Keratinocyte (primary cell): ENCODE results near the gene MIER1. TPM values are rescaled to one million over a fixed set of nuclear protein-coding genes. Genes with fewer than 3 reads are reported as not detected.

Source experiments
- DNase-seq: peaks from one replicate; pipeline ENCODE4 v3.0.0-alpha.2; 2011; ENCODE audit warnings: low read depth, missing footprints, low spot score
- FAIRE-seq: peaks from 2 replicates; lab custom pipeline; 2011; peaks lifted over from hg19 to GRCh38; lab: Jason Lieb, UNC
- H2AFZ ChIP-seq: 2 replicates; pipeline ENCODE4 v1.6.0; 2012; ENCODE audit warnings: low read length, control low read depth, inconsistent platforms; ENCODE audit not compliant: control insufficient read depth
- H3K27ac ChIP-seq: 2 replicates; pipeline ENCODE4 v1.5.1; 2011; ENCODE audit warnings: low read length; ENCODE audit not compliant: control insufficient read depth, insufficient read depth
- H3K27me3 ChIP-seq: 3 replicates; pipeline ENCODE4 v1.6.0; 2011; ENCODE audit warnings: low read length; ENCODE audit not compliant: control insufficient read depth, insufficient read depth; ENCODE audit errors: extremely low read depth
- H3K36me3 ChIP-seq, 2 experiments: 2 replicates in 1 of 2; 3 replicates in 1 of 2; pipeline ENCODE4 v1.5.1; 2011; ENCODE audit warnings: low read length in 2 of 2, mild to moderate bottlenecking in 1 of 2; ENCODE audit not compliant: control insufficient read depth in 2 of 2, insufficient read depth in 2 of 2; ENCODE audit errors: extremely low read depth in 1 of 2
- H3K4me1 ChIP-seq: 3 replicates; pipeline ENCODE4 v1.5.1; 2011; ENCODE audit warnings: low read length; ENCODE audit not compliant: control insufficient read depth, insufficient read depth; ENCODE audit errors: extremely low read depth
- H3K4me2 ChIP-seq: 3 replicates; pipeline ENCODE4 v1.6.0; 2011; ENCODE audit warnings: low read depth, low read length; ENCODE audit not compliant: control insufficient read depth, insufficient read depth; ENCODE audit errors: extremely low read depth
- H3K4me3 ChIP-seq, 3 experiments: fragments of 200-600 bp in 1 of 3; sonication (generic) in 1 of 3; 2 replicates in 2 of 3; 3 replicates in 1 of 3; pipeline ENCODE4 v1.5.1; 2011 to 2016; ENCODE audit warnings: low read length in 3 of 3, mild to moderate bottlenecking in 3 of 3, control low read depth in 2 of 3, inconsistent platforms in 1 of 3, low read depth in 1 of 3, mixed read lengths in 1 of 3, mixed run types in 1 of 3, moderate library complexity in 1 of 3; ENCODE audit not compliant: control insufficient read depth in 2 of 3, insufficient read depth in 2 of 3; ENCODE audit errors: extremely low read depth in 1 of 3
- H3K79me2 ChIP-seq: 2 replicates; pipeline ENCODE4 v1.6.0; 2012; ENCODE audit warnings: low read length; ENCODE audit not compliant: control insufficient read depth, insufficient read depth
- H3K9ac ChIP-seq: 3 replicates; pipeline ENCODE4 v1.6.0; 2011; ENCODE audit warnings: low read length; ENCODE audit not compliant: control insufficient read depth, insufficient read depth; ENCODE audit errors: extremely low read depth
- H3K9me1 ChIP-seq: 3 replicates; pipeline ENCODE4 v1.6.0; 2011; ENCODE audit warnings: low read length; ENCODE audit not compliant: control insufficient read depth, insufficient read depth; ENCODE audit errors: extremely low read depth
- H3K9me3 ChIP-seq: 2 replicates; pipeline ENCODE4 v1.5.1; 2012; ENCODE audit warnings: low read depth, low read length; ENCODE audit not compliant: control insufficient read depth
- H4K20me1 ChIP-seq: 3 replicates; pipeline ENCODE4 v1.6.0; 2011; ENCODE audit warnings: low read length; ENCODE audit not compliant: control insufficient read depth, insufficient read depth; ENCODE audit errors: extremely low read depth
- EZH2 ChIP-seq: IDR thresholded peaks from one replicate; pipeline ENCODE4 v1.6.1; 2012; ENCODE audit warnings: inconsistent platforms, mild to moderate bottlenecking, low read length, moderate library complexity
- dilution Hi-C: fragments of 300-500 bp; cut with MboI; formaldehyde crosslinking; loops from one replicate; pipeline ENCODE4 v1.7.0; 2020; ENCODE audit warnings: low sequenced_read_pairs; ENCODE audit not compliant: extremely low pct_ligation_motif_present
- polyA plus RNA-seq, 5 experiments: library from polyadenylated mRNA; depleted of rRNA in 3 of 5; stranded (reverse) in 3 of 5; stranded (forward) in 1 of 5; unstranded in 1 of 5; fragments of >200 nt; gene quantifications; 1 replicate in 1 of 5; 2 replicates in 3 of 5; 3 replicates in 1 of 5; pipeline versions ENCODE4 v1.2.1 to v1.2.3, GENCODE V29; 2011 to 2012; ENCODE audit warnings: missing spikeins in 2 of 5, low read depth in 1 of 5, low replicate concordance in 1 of 5
- TF ChIP-seq, protein P1 (sequence below), 3 experiments: IDR thresholded peaks in 1 of 3; conservative IDR thresholded peaks in 1 of 3; optimal IDR thresholded peaks in 1 of 3; 2 replicates in 2 of 3; 3 replicates in 1 of 3; pipeline versions ENCODE3 to v1.5.1; 2011; ENCODE audit warnings: low read length in 3 of 3, mild to moderate bottlenecking in 3 of 3, moderate library complexity in 2 of 3, control low read depth in 1 of 3, inconsistent platforms in 1 of 3; ENCODE audit not compliant: insufficient read depth in 2 of 3; ENCODE audit errors: extremely low read depth in 1 of 3

The MIER1 gene
- polyA plus RNA-seq, 1 donor (not counting 4 experiments of a cell fraction or from before 2014, with no cell fraction given), result 20.7 TPM

DNA sequence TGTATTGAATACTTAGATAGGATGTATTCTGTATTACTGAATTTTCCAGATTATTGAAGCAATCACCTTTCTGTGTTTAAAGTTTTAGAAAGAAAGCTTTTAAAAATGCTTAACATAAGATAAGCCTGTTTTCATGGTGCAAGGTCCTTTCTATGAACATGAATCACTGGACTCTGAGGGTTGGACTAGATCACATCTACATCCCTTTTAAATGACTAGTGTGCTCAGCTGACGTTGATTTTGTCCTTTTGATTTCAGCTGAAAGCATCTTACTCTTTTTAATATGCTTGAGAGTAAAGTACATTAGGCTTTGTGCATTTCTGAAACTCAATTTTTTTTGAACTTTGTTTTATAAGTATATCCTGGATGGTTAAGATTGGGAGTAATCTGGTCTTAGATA, 16.2 kb downstream of the MIER1 start:
- FAIRE-seq (no peak), DNase-seq (no peak)
- Histone ChIP-seq H3K9me3 (no peaks in the 10 kb centered on the region), H3K9me1 (no peaks in the 10 kb centered on the region), H3K9ac (no peak overlapping the region), H2AFZ (no peak overlapping the region), H3K4me2 (no peak overlapping the region), H3K27ac (no peak overlapping the region), H3K4me3 (no peak overlapping the region), H4K20me1 (no peaks in the 10 kb centered on the region), H3K79me2 (peaks cover 83% of the 10 kb centered on the region), H3K36me3 (peaks cover 0 to 11% of the 10 kb centered on the region in 2 experiments), H3K27me3 (no peaks in the 10 kb centered on the region), H3K4me1 (peaks cover 34% of the 10 kb centered on the region)
- dilution Hi-C loops, result no loop called here
- TF ChIP-seq EZH2, result no peak
- TF ChIP-seq, protein P1, sequence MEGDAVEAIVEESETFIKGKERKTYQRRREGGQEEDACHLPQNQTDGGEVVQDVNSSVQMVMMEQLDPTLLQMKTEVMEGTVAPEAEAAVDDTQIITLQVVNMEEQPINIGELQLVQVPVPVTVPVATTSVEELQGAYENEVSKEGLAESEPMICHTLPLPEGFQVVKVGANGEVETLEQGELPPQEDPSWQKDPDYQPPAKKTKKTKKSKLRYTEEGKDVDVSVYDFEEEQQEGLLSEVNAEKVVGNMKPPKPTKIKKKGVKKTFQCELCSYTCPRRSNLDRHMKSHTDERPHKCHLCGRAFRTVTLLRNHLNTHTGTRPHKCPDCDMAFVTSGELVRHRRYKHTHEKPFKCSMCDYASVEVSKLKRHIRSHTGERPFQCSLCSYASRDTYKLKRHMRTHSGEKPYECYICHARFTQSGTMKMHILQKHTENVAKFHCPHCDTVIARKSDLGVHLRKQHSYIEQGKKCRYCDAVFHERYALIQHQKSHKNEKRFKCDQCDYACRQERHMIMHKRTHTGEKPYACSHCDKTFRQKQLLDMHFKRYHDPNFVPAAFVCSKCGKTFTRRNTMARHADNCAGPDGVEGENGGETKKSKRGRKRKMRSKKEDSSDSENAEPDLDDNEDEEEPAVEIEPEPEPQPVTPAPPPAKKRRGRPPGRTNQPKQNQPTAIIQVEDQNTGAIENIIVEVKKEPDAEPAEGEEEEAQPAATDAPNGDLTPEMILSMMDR (optimal IDR thresholded peaks at IDR 0.05 in 1 of 3, IDR thresholded peaks at IDR 0.05 in 1 of 3, conservative IDR thresholded peaks at IDR 0.05 in 1 of 3; ENCODE audit: extremely low read depth in 1 of 3, insufficient read depth in 2 of 3, low read length in 3 of 3), result no peak

DNA sequence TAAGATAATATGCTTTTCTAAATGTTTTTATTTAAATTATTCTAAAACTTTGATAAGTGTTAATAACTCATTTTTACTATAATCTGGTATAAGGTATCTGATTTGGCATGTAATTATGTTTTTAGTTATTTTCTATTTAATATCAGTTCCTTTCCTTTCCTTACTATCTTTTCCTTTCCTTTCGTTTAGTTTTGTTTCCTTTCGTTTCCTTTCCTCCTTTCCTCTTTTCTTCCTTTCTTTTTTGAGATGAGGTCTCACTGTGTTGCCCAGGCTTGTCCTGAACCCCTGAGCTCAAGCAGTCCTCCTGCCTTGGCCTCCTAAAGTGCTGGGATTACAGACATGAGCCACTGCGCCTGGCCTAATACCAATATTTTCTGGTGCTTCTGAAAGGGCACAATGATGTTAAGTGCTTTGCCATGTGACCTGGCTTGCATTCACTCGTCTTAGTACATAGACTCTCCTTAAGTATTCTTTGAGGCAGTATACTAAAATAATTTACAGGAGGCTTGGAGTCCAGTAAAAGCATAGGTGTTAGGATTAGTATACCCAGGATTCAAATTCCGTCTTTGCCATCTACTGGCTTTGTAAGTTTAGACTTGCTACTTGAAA, 18.7 kb downstream of the MIER1 start:
- TF ChIP-seq EZH2, result no peak
- TF ChIP-seq, protein P1 (optimal IDR thresholded peaks at IDR 0.05 in 1 of 3, IDR thresholded peaks at IDR 0.05 in 1 of 3, conservative IDR thresholded peaks at IDR 0.05 in 1 of 3; ENCODE audit: extremely low read depth in 1 of 3, insufficient read depth in 2 of 3, low read length in 3 of 3), result no peak
- no peak for FAIRE-seq
- Histone ChIP-seq H2AFZ (no peak overlapping the region), H3K9ac (no peak overlapping the region), H3K36me3 (peaks cover 4 to 22% of the 10 kb centered on the region in 2 experiments), H3K9me3 (no peaks in the 10 kb centered on the region), H3K4me1 (peaks cover 19% of the 10 kb centered on the region), H4K20me1 (no peaks in the 10 kb centered on the region), H3K4me2 (no peak overlapping the region), H3K9me1 (no peaks in the 10 kb centered on the region), H3K27me3 (no peaks in the 10 kb centered on the region), H3K79me2 (peaks cover 79% of the 10 kb centered on the region), H3K27ac (peak overlapping the region; percentile 80), H3K4me3 (no peak overlapping the region)
- DNase-seq, result no peak
- dilution Hi-C loops, result no loop called here
